K562 (cell line): ENCODE results near the gene TTLL9. TPM values are rescaled to one million over a fixed set of nuclear protein-coding genes. Genes with fewer than 3 reads are reported as not detected.

ENCODE experiments used
- ATAC-seq: fragments of 200-7000 bp; cut with Tn5 transposase; 3 replicates; pipeline ENCODE4 v1.9.1; 2020; ENCODE audit warnings: moderate library complexity
- BruUV-seq: library from RNA; stranded (reverse); fragments of 400-500 nt; replicated peaks from 2 replicates; lab custom pipeline; 2021; lab: Mats Ljungman, UMichigan
- CTCF ChIA-PET: fragments of 300-600 bp; formaldehyde crosslinking; extraction: SDS; loops from one replicate; lab custom pipeline; 2021; ENCODE audit warnings: low intra/inter-chr PET ratio; lab: Yijun Ruan, JAX
- POLR2A ChIA-PET: fragments of 300-600, 350-650 bp; sonication (Branson Sonifier 250); formaldehyde crosslinking; extraction: SDS; loops from one replicate; lab custom pipeline; 2021; ENCODE audit warnings: antibody characterized with exemption, inconsistent platforms; lab: Yijun Ruan, JAX
- DNase-seq, 4 experiments: peaks; one replicate each; pipeline versions ENCODE4 v3.0.0 to v3.0.0-alpha.2; 2011 to 2018; ENCODE audit warnings: low spot score in 3 of 4, mixed read lengths in 3 of 4; ENCODE audit errors: extremely low read depth in 1 of 4
- FAIRE-seq: peaks from 2 replicates; lab custom pipeline; 2011; peaks lifted over from hg19 to GRCh38; lab: Jason Lieb, UNC
- H2AFZ ChIP-seq: 2 replicates; pipeline ENCODE4 v1.6.0; 2011; ENCODE audit warnings: low read depth, low read length, control low read depth, inconsistent platforms
- H3K27ac ChIP-seq: fragments of 200-600 bp; 3 replicates; pipeline ENCODE4 v1.8.0; 2011; ENCODE audit warnings: low read depth, mild to moderate bottlenecking, control low read depth, inconsistent platforms, low read length, moderate library complexity, mixed read lengths; ENCODE audit errors: extremely low read depth
- H3K27me3 ChIP-seq, 2 experiments: fragments of 300-600 bp in 1 of 2; 2 replicates in 1 of 2; 3 replicates in 1 of 2; pipeline versions ENCODE4 v1.6.0 to v1.8.0; 2011; ENCODE audit warnings: inconsistent platforms in 2 of 2, low read length in 2 of 2, mild to moderate bottlenecking in 1 of 2, mixed read lengths in 1 of 2, moderate library complexity in 1 of 2; ENCODE audit not compliant: control insufficient read depth in 2 of 2, insufficient read depth in 2 of 2
- H3K36me3 ChIP-seq: fragments of 300-600 bp; 3 replicates; pipeline ENCODE4 v1.8.0; 2011; ENCODE audit warnings: mild to moderate bottlenecking, low read length, inconsistent platforms; ENCODE audit not compliant: control insufficient read depth, insufficient read depth
- H3K4me1 ChIP-seq, 2 experiments: fragments of 200-600 bp in 1 of 2; replicated peaks in 1 of 2; 2 replicates in 1 of 2; 3 replicates in 1 of 2; pipeline versions ENCODE4 v1.5.1 to v1.8.0; 2011; ENCODE audit warnings: inconsistent platforms in 2 of 2, low read length in 2 of 2, mild to moderate bottlenecking in 1 of 2, mixed read lengths in 1 of 2, moderate library complexity in 1 of 2; ENCODE audit not compliant: control insufficient read depth in 2 of 2, insufficient read depth in 2 of 2
- H3K4me2 ChIP-seq: 2 replicates; pipeline ENCODE4 v1.6.1; 2011; ENCODE audit warnings: low read length, control low read depth, inconsistent platforms, mixed read lengths; ENCODE audit not compliant: insufficient read depth
- H3K4me3 ChIP-seq: fragments of 200-600 bp; sonication (generic), shearing (Covaris generic); 2 replicates; pipeline ENCODE4 v1.5.1; 2016; ENCODE audit warnings: control low read depth, inconsistent platforms
- H3K79me2 ChIP-seq: fragments of 200-600 bp; 3 replicates; pipeline ENCODE4 v1.8.0; 2011; ENCODE audit warnings: low read length, inconsistent platforms; ENCODE audit not compliant: control insufficient read depth, insufficient read depth
- H3K9ac ChIP-seq, 2 experiments: 2 replicates each; pipeline versions ENCODE4 v1.6.0 to v1.6.1; 2011; ENCODE audit warnings: low read depth in 2 of 2, low read length in 2 of 2, control low read depth in 1 of 2, inconsistent platforms in 1 of 2, mild to moderate bottlenecking in 1 of 2, mixed read lengths in 1 of 2; ENCODE audit not compliant: insufficient read depth in 1 of 2
- H3K9me1 ChIP-seq: one replicate; pipeline ENCODE4 v1.6.0; 2011; ENCODE audit warnings: inconsistent platforms, mild to moderate bottlenecking, low read length, moderate library complexity; ENCODE audit not compliant: control insufficient read depth, insufficient read depth
- H3K9me3 ChIP-seq: replicated peaks from 2 replicates; pipeline ENCODE4 v1.5.1; 2011; ENCODE audit warnings: low read depth, low read length, inconsistent platforms; ENCODE audit not compliant: control insufficient read depth, insufficient read depth
- H4K20me1 ChIP-seq: replicated peaks from 2 replicates; pipeline ENCODE4 v1.6.1; 2011; ENCODE audit warnings: low read length, inconsistent platforms, mixed read lengths; ENCODE audit not compliant: control insufficient read depth, insufficient read depth
- ATF4 ChIP-seq: fragments of 450-650 bp; formaldehyde crosslinking; IDR thresholded peaks from 2 replicates; pipeline ENCODE4 v1.4.0; 2022; ENCODE audit warnings: mild to moderate bottlenecking, moderate library complexity
- E2F8 ChIP-seq: fragments of 450-650 bp; IDR thresholded peaks from 2 replicates; pipeline ENCODE4 v1.7.1; 2018; ENCODE audit warnings: mild to moderate bottlenecking, low read depth; ENCODE audit not compliant: partially characterized antibody
- ETV6 ChIP-seq, 3 experiments: fragments of 150-350 bp in 1 of 3; sonication (generic) in 1 of 3; formaldehyde crosslinking in 1 of 3; IDR thresholded peaks; 2 replicates each; pipeline versions ENCODE4 v1.6.1 to v1.8.0; 2014 to 2022; ENCODE audit warnings: borderline replicate concordance in 2 of 3, low read depth in 2 of 3, antibody characterized with exemption in 1 of 3, low read length in 1 of 3, mild to moderate bottlenecking in 1 of 3, missing genetic modification reagents in 1 of 3
- GABPB1 ChIP-seq: sonication (generic); formaldehyde crosslinking; IDR thresholded peaks from 2 replicates; pipeline ENCODE4 v1.8.0; 2022; ENCODE audit warnings: mild to moderate bottlenecking, missing genetic modification reagents
- GATAD2B ChIP-seq: fragments of 450-650 bp; IDR thresholded peaks from 2 replicates; pipeline ENCODE4 v1.6.1; 2017; ENCODE audit warnings: mild to moderate bottlenecking, borderline replicate concordance
- KHSRP ChIP-seq: fragments of 450-650 bp; IDR thresholded peaks from 2 replicates; pipeline ENCODE4 v1.6.1; 2017
- MCM3 ChIP-seq: fragments of 450-650 bp; IDR thresholded peaks from 2 replicates; pipeline ENCODE4 v1.6.1; 2016
- MECOM ChIP-seq: fragments of 250-450 bp; sonication (Bioruptor Pico); IDR thresholded peaks from 2 replicates; pipeline ENCODE4 v1.8.0; 2022; ENCODE audit warnings: inconsistent platforms
- RBM15 ChIP-seq: fragments of 200-400 bp; formaldehyde crosslinking; IDR thresholded peaks from 2 replicates; pipeline ENCODE4 v1.6.1; 2018; ENCODE audit warnings: mild to moderate bottlenecking, low read length, moderate library complexity; ENCODE audit not compliant: insufficient read depth
- TCF7L2 ChIP-seq: fragments of 150-350 bp; IDR thresholded peaks from 2 replicates; pipeline ENCODE4 v1.6.1; 2016; ENCODE audit warnings: low read depth, mild to moderate bottlenecking, low read length, moderate library complexity
- THRA ChIP-seq: fragments of 450-650 bp; IDR thresholded peaks from 2 replicates; pipeline ENCODE4 v1.6.1; 2017; ENCODE audit warnings: mild to moderate bottlenecking, moderate library complexity
- U2AF1 ChIP-seq: fragments of 200-400 bp; formaldehyde crosslinking; optimal IDR thresholded peaks from 2 replicates; pipeline ENCODE3; 2017; ENCODE audit warnings: mild to moderate bottlenecking, low read depth, low read length, moderate library complexity
- ZBTB43 ChIP-seq: sonication (generic); formaldehyde crosslinking; IDR thresholded peaks from 2 replicates; pipeline ENCODE4 v1.8.0; 2023; ENCODE audit warnings: mild to moderate bottlenecking, missing genetic modification reagents
- ZNF232 ChIP-seq: sonication (generic); formaldehyde crosslinking; IDR thresholded peaks from 2 replicates; pipeline ENCODE4 v1.8.0; 2022; ENCODE audit warnings: mild to moderate bottlenecking, missing genetic modification reagents
- ZZZ3 ChIP-seq: fragments of 450-650 bp; IDR thresholded peaks from 2 replicates; pipeline ENCODE4 v1.6.1; 2016; ENCODE audit warnings: antibody characterized with exemption, mild to moderate bottlenecking, moderate library complexity
- WGBS: fragments of 100-300 bp; shearing (Covaris generic); methylation state at CpG from one replicate; pipeline ENCODE4 v1.1.6; 2016; ENCODE audit warnings: low coverage, mixed read lengths; ENCODE audit not compliant: insufficient coverage; ENCODE audit errors: missing lambda C conversion rate; 5-methylcytosine and 5-hydroxymethylcytosine counted together
- in situ Hi-C: fragments of 300-500 bp; cut with MboI; formaldehyde crosslinking; loops from 4 replicates; pipeline ENCODE4 v1.15.0; 2018; ENCODE audit warnings: inconsistent platforms, mixed read lengths
- intact Hi-C: fragments of 100-400 bp; cut with micrococcal nuclease; formaldehyde crosslinking; loops from 2 replicates; pipeline ENCODE4 v1.14.2; 2022
- polyA plus RNA-seq, 8 experiments: library from polyadenylated mRNA; depleted of rRNA in 4 of 8; stranded (reverse) in 5 of 8; unstranded in 3 of 8; fragments of >200 nt; fragmentation: Nextera tagmentation in 2 of 8; fragmentation: Illumina TruSeq in 1 of 8; extraction: Ambion mirVana in 2 of 8; extraction: Trizol in 1 of 8; gene quantifications; 2 replicates each; pipeline versions ENCODE4 v1.2.1 to v1.2.3, GENCODE V29; 2011 to 2014; ENCODE audit warnings: inconsistent platforms in 1 of 8, missing spikeins in 1 of 8
- total RNA-seq, 7 experiments: library from RNA; depleted of rRNA in 6 of 7; stranded (reverse); fragments of >200 nt in 6 of 7; fragmentation: Illumina TruSeq in 2 of 7; extraction: Trizol in 2 of 7; gene quantifications; 2 replicates each; pipeline versions ENCODE4 v1.2.1 to v1.2.3, GENCODE V29; 2011 to 2021; ENCODE audit warnings: low replicate concordance in 1 of 7

The TTLL9 gene
- total and polyA plus RNA-seq, 9 of the 15 experiments (the other 6 are each of a cell fraction or from before 2014, with no cell fraction given) = 0.06 to 0.07 TPM; not detected in 7

- ChIA-PET CTCF (interaction anchor here (0.6 kb wide), 1 partner anchor 45 kb away, joined by 3 read pairs; no protein-coding TSS in a partner anchor), POLR2A (interaction anchor here (0.6 to 1.1 kb wide), 3 partner anchors 13 to 129 kb away, joined by 3 read pairs; no protein-coding TSS in a partner anchor)
- Histone ChIP-seq H3K9me1 (no peaks in the 10 kb centered on the region), H3K27ac (no peak overlapping the region), H4K20me1 (peaks cover 16% of the 10 kb centered on the region), H3K4me3 (no peak overlapping the region), H3K36me3 (no peaks in the 10 kb centered on the region), H3K27me3 (peaks cover 4 to 22% of the 10 kb centered on the region in 2 experiments; a peak in 3 of 5 replicates), H3K9me3 (no peaks in the 10 kb centered on the region), H3K9ac (no peak overlapping the region), H2AFZ (no peak overlapping the region), H3K79me2 (no peaks in the 10 kb centered on the region), H3K4me1 (peaks cover 0 to 3% of the 10 kb centered on the region in 2 experiments; a peak in 1 of 5 replicates), H3K4me2 (no peak overlapping the region)
- BruUV-seq = no TSS peak
- intact Hi-C loops (no loop called here), in situ Hi-C loops (no loop called here)
- DNase-seq (no peak), FAIRE-seq (no peak), ATAC-seq (no peak)
- TF ChIP-seq ZZZ3 (no peak), KHSRP (no peak), ZBTB43 (CRISPR knock-in tag) (no peak), MCM3 (no peak), TCF7L2 (no peak), ATF4 (no peak), MECOM (CRISPR knock-in tag) (no peak), RBM15 (no peak), ETV6 (IDR thresholded peaks at IDR 0.05; ENCODE audit: borderline replicate concordance in 1 of 2, low read depth in 2 of 2, low read length in 1 of 2) (no peak), ETV6 (CRISPR knock-in tag; IDR thresholded peaks at IDR 0.05; ENCODE audit: borderline replicate concordance) (no peak), THRA (no peak), ZNF232 (CRISPR knock-in tag) (no peak), U2AF1 (no peak), E2F8 (no peak), GABPB1 (CRISPR knock-in tag) (no peak), GATAD2B (no peak)
- WGBS = 10% methylated on average over 3 of the region's 4 CpGs
These were observed 66.0 kb downstream of the TTLL9 start for GRCh38 chr20:31936420-31936819.
